ENCODE data around the gene ALKBH5.

Gene ALKBH5

DNA sequence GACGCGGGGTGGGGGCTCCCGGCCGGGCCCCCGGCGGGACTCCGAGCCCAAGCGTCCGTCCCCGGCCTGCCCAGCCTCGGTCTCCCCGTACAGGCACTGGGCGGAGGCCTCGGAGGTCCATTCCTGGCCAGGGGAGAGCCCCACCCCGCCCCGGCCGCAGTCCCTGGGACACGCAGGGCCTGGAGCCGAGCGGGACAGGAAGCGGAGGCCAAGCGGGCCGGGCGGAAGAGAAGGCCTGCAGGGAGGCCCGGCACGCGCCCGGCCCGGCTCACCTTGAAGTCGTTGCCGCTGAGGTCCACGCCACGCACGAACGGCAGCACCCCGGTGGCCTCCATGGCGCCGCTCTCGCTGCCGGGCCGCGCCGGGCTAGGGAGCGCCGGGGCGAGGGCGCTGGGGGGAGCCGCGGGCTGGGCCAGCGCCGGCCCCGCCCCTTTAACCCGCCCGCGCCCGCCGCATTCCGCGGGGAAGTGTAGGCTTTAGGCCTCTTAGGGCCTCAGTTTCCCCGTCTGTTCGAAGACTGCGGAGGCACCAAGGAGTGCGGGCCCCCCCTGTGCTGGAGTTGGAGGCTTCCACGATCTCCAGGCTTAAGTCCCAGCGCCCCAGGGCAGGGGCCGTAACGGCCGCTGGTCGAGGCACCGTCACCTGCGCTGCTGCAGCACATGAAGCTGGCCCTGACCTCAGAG, 74.9 kb downstream of the ALKBH5 start, which contains the start of gene FLII:
FLII (minus strand) TSS at position 383 of the 683 bp plus-strand sequence; CDS start at position 335, 48 bp downstream.
- DNase-seq (ENCODE audit: low spot score) (peak; percentile 10), FAIRE-seq (no peak)

All from RCC 7860 (cell line).